ENCODE measurements around the gene TECR. TPM values are rescaled to one million over a fixed set of nuclear protein-coding genes. Genes with fewer than 3 reads are reported as not detected.
A peak's percentile ranks its signal among the peaks of the same experiment; 100 is the strongest.
"Not testable (repeated sequence)": the region's sequence is repeated elsewhere in the genome, so short reads cannot be mapped to it uniquely, and the experiment has no call there.

The TECR gene
- total and polyA plus RNA-seq, 10 donors, result 51.6 to 92.2 (median 74.4) TPM

- no peaks in the 10 kb centered on the region for H3K9me3 ChIP-seq
- no peak for DNase-seq
- H3K27me3 ChIP-seq (replicated peaks in 1 of 7), result no peaks in the 10 kb centered on the region
- peaks cover 0 to 75% (median 32%) of the 10 kb centered on the region in 6 donors for H3K36me3 ChIP-seq
- TF ChIP-seq CTCF (IDR thresholded peaks at IDR 0.05 in 8 of 11, conservative IDR thresholded peaks at IDR 0.05 in 3 of 11) (no peak), POLR2A (IDR thresholded peaks at IDR 0.05) (no peak), POLR2AphosphoS5 (IDR thresholded peaks at IDR 0.05) (no peak)
- peaks cover 7 to 71% (median 42%) of the 10 kb centered on the region in 6 donors for H3K4me1 ChIP-seq
- 75 to 87% (median 81%) methylated on average over 18 to 33 of the region's 33 CpGs for WGBS, 5 donors
- intact Hi-C loops (cut with DNase I; ENCODE audit: low total_unique reads), result no loop called here
- H3K4me3 ChIP-seq, result no peak overlapping the region
- H3K27ac ChIP-seq, result peak overlapping the region in 1 of 8 donors; percentile 33
These were observed 34.7 kb downstream of the TECR start for GRCh38 chr19:14563989-14564651.

GRCh38 chr19:14564652-14565297, 35.4 kb downstream of the TECR start:
- 72 to 77% (median 76%) methylated on average over 21 to 22 of the region's 22 CpGs for WGBS, 5 donors
- Histone ChIP-seq H3K36me3 (peaks cover 0 to 82% (median 32%) of the 10 kb centered on the region in 6 donors), H3K4me1 (peaks cover 7 to 71% (median 42%) of the 10 kb centered on the region in 6 donors), H3K27ac (peak overlapping the region in 3 of 8 donors; percentile 1 to 33 (median 5))
- DNase-seq; H3K27me3 ChIP-seq (replicated peaks in 1 of 7); intact Hi-C loops (cut with DNase I; ENCODE audit: low total_unique reads); H3K4me3 ChIP-seq; H3K9me3 ChIP-seq: not testable (repeated sequence)
- TF ChIP-seq POLR2AphosphoS5 (IDR thresholded peaks at IDR 0.05), result peak in 1 of 3 donors; percentile 4

- H3K4me1 ChIP-seq, result peaks cover 3 to 71% (median 42%) of the 10 kb centered on the region in 6 donors
- TF ChIP-seq POLR2AphosphoS5 (IDR thresholded peaks at IDR 0.05) (peak in 1 of 3 donors; percentile 53), CTCF (IDR thresholded peaks at IDR 0.05 in 8 of 11, conservative IDR thresholded peaks at IDR 0.05 in 3 of 11) (no peak), POLR2A (IDR thresholded peaks at IDR 0.05) (no peak)
- H3K4me3 ChIP-seq, result no peak overlapping the region
- no peak for DNase-seq
- intact Hi-C loops (cut with DNase I; ENCODE audit: low total_unique reads), result no loop called here
- H3K9me3 ChIP-seq, result no peaks in the 10 kb centered on the region
- no peaks in the 10 kb centered on the region for H3K27me3 ChIP-seq (replicated peaks in 1 of 7)
- peak overlapping the region in 1 of 8 donors; percentile 5 for H3K27ac ChIP-seq
- H3K36me3 ChIP-seq, result peaks cover 0 to 78% (median 32%) of the 10 kb centered on the region in 6 donors
- WGBS, 5 donors, result 92 to 100% (median 95%) methylated on average over 4 to 22 of the region's 22 CpGs
These were observed 35.9 kb downstream of the TECR start for GRCh38 chr19:14565298-14565679.

GRCh38 chr19:14565765-14566711, 36.6 kb downstream of the TECR start:
- Histone ChIP-seq H3K4me3 (no peak overlapping the region), H3K27me3 (replicated peaks in 1 of 7) (no peaks in the 10 kb centered on the region), H3K27ac (peak overlapping the region in 4 of 8 donors; percentile 22 to 50 (median 36)), H3K36me3 (peaks cover 0 to 78% (median 32%) of the 10 kb centered on the region in 6 donors), H3K4me1 (peaks cover 10 to 71% (median 42%) of the 10 kb centered on the region in 6 donors), H3K9me3 (no peaks in the 10 kb centered on the region)
- DNase-seq, result no peak
- TF ChIP-seq CTCF (IDR thresholded peaks at IDR 0.05 in 8 of 11, conservative IDR thresholded peaks at IDR 0.05 in 3 of 11), result no peak
- no peak for TF ChIP-seq POLR2AphosphoS5 (IDR thresholded peaks at IDR 0.05)
- TF ChIP-seq POLR2A (IDR thresholded peaks at IDR 0.05), result no peak
- intact Hi-C loops (cut with DNase I; ENCODE audit: low total_unique reads), result no loop called here
- 86 to 92% (median 88%) methylated on average over 21 to 29 of the region's 31 CpGs for WGBS, 5 donors
